HG02678 (cell line): ENCODE data around the gene ASIC2.

Experiments used
- ATAC-seq: cut with Tn5 transposase; IDR thresholded peaks from one replicate; pipeline ENCODE4 v1.9.1; 2021; ENCODE audit warnings: mild to moderate bottlenecking, moderate library complexity; ENCODE audit not compliant: unreplicated experiment

Gene ASIC2

GRCh38 chr17:33292981-33293867, at the start of gene ASIC2:
TSS of gene ASIC2 (minus strand) at chr17:33293295.
- no peak for ATAC-seq

DNA sequence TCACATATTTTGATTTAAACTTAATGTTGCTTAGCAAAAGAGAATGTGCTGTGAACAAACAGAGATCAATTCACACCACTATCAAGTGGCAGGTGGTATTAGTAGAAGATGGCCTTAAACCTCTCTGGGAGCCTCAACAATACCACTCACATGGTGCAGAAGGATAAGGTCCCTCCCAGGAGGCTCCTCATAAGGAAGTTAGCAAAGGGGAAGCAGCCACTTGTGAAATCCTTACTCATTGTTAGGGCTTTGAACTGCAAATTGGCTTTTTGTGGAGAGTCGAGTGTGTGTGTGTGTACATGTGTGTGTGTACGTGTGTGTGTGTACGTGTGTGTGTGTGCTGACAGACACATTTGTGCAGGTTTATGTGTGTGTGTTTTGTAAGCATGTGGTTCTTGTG, 48.9 kb upstream of the ASIC2 start:
- ATAC-seq, result no peak

GRCh38 chr17:33338242-33338641, 45.1 kb upstream of the ASIC2 start:
- ATAC-seq, result no peak

DNA sequence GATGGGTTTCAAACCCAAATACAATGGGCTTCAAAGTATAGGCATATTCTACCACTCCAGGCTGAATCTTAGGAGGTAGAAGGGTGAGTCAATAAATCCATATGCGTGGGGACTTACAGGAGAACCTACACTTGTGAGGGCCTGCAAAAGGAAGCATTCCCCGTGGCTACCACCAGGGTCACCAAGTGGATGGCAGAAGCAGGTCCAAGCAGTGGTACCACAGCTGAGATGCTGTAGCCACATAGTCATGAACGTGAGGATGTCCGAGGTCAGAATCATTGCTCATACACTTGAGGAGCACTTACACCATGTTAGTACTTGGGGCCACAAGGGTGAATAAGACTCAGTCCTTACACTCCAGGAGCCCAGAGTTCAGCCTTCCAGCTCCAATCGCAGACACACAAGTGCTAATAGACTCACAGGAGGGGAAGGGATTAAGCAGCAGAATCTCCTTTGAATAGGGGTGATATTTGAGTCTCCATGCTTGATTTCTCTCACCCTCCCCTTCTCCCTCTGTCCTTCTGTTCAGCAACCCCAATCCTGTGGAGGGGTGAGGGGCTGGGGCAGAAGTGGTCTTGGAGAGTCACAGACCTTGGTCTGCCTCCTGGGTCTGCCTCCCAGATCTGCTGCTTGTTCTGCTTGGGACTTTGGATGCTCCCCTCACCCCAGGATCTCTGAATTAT, 42.5 kb upstream of the ASIC2 start:
- ATAC-seq, result no peak

DNA sequence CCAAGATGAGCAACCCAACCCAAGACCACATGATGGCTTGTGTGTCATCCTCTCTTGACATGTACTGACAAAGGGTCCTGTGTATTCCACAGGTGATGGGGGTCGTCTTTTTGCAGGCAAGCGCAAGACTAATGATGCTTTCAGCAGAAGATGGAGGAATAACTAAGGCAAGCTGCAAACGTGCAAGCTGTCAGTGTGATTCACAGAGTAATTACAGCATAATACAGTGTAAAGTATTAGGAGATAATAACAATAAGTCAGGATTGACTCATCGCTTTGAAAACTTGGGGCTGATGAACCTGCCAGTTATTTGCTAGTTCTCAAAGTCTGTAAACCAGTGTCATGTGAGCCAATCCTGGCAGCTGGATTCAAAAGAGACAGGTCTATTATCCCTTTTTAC, 41.6 kb upstream of the ASIC2 start:
- ATAC-seq, result no peak

- ATAC-seq, result no peak
Measured at GRCh38 chr17:33330877-33331276, 37.8 kb upstream of the ASIC2 start.

GRCh38 chr17:33328129-33328528, 35.0 kb upstream of the ASIC2 start:
- ATAC-seq, result no peak

GRCh38 chr17:33324736-33325135, 31.6 kb upstream of the ASIC2 start:
- ATAC-seq, result no peak

- no peak for ATAC-seq
Measured at GRCh38 chr17:33322063-33322462, 29.0 kb upstream of the ASIC2 start.

DNA sequence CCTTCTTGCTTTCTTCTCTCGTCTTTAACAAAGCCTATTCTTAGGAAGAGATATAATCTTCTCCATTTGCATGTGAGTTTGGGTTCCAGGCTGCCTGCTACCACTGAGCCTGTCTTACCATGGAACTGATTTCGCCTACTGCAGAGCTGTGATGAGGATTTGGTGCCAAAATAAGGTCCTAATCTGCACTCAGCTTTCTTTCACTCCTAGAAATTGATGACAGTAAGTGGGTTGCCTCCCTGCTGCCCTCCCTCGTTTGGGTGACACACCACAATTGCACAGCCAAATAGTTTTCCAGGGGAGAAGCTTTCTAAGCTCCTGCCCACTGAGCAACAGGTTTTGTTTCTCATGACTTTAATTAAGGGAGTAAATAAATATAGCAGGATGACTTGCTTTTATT, 25.1 kb upstream of the ASIC2 start:
- ATAC-seq, result no peak

- no peak for ATAC-seq
Measured at GRCh38 chr17:33316746-33317145, 23.7 kb upstream of the ASIC2 start.

DNA sequence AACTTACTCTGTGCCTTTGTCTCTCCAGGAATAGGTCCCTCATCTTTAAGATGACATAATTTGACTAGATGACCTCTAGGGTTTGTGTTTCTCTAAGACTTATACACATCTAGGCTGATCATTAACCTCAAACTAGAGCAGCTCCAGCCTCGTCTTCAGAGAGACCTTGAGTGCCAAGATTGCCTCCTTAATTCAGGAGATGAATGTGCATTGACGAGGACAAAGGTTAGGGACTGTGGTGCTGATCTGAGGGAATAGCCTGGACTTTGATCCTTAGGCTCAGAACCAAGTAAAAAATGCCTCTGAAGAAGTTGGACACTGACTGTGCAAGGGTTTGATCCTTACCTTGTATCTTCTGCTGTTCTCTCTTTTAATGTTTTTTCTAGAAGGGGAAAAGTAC, 17.2 kb upstream of the ASIC2 start:
- ATAC-seq, result no peak

DNA sequence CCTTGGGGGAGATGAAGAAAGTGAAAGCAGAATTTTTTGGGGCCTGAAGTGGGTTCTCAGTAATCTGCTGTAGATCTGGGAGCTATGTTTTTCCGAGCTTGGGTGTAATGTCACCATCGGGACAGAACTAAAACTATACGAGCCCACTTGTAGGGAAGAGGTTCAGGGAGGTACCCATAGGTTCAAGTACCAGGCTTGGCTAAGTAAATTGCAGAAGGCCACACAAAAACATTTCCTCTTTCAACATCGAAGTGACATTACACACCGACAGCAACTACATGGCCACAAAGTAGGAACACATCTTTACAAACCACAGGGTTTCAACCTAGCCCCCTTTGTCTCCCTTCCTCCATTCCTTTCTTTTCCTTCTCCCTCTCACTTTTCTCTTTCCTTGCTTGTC, 10.2 kb upstream of the ASIC2 start:
- no peak for ATAC-seq

DNA sequence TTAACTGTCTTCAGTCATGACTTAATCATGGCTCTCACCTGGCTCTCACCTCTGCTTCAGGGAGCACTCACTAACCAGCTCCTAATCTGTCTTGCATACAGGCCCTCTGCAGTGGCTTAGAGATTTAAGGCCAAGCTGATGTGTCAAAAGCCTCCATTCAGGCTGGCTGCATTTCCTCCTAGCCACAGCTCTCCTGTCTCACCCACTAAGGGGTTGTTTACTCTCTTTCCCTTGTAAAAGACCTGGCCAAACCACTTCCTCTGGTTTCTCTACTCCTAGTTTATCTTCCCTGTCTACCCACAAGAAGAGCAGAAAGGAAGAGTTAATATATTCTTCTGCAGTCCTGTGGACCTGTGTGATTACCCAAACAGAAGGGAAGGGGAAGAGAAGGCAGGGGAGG, 9.3 kb upstream of the ASIC2 start:
- ATAC-seq, result no peak

DNA sequence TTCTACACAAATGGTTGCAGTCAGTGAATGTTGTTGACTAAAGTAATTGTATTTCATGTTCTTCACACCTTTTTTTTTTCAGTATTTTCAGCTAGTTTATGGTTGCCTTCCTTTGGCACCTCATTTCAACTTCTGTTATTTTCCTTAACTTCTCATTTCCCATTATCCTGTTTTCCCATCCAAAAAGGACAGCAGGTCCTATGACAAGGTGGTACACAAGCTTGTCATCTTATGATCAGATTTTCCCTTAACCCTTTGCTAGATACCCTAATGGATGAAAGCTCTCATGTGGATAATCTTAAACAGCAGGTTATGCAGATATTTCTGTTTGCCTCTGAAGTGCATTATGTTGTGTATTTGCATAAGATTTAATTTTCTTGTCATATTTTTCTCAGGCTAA, 7.1 kb upstream of the ASIC2 start:
- no peak for ATAC-seq

DNA sequence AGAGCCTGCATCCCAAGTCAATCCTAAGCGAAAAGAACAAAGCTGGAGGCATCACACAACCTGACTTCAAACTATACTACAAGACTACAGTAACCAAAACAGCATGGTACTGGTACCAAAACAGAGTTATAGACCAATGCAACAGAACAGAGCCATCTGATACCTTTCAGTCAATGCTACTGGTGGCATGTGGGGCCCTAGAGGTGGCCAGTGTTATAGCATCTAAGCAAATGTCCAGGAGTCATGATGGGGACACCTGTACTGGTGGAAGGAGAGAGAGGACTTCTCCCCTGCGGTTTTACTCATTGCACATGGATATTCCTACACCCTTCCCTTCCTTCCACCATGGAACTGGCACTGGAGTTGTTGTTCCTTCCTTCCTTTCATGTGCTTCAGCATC, 6.0 kb upstream of the ASIC2 start:
- no peak for ATAC-seq

- no peak for ATAC-seq
Measured at GRCh38 chr17:33297643-33298042, 4.5 kb upstream of the ASIC2 start.

GRCh38 chr17:33294994-33295393, 1.9 kb upstream of the ASIC2 start:
- ATAC-seq, result no peak

- no peak for ATAC-seq
Measured at GRCh38 chr17:33292201-33292980, 704 bp downstream of the ASIC2 start.

DNA sequence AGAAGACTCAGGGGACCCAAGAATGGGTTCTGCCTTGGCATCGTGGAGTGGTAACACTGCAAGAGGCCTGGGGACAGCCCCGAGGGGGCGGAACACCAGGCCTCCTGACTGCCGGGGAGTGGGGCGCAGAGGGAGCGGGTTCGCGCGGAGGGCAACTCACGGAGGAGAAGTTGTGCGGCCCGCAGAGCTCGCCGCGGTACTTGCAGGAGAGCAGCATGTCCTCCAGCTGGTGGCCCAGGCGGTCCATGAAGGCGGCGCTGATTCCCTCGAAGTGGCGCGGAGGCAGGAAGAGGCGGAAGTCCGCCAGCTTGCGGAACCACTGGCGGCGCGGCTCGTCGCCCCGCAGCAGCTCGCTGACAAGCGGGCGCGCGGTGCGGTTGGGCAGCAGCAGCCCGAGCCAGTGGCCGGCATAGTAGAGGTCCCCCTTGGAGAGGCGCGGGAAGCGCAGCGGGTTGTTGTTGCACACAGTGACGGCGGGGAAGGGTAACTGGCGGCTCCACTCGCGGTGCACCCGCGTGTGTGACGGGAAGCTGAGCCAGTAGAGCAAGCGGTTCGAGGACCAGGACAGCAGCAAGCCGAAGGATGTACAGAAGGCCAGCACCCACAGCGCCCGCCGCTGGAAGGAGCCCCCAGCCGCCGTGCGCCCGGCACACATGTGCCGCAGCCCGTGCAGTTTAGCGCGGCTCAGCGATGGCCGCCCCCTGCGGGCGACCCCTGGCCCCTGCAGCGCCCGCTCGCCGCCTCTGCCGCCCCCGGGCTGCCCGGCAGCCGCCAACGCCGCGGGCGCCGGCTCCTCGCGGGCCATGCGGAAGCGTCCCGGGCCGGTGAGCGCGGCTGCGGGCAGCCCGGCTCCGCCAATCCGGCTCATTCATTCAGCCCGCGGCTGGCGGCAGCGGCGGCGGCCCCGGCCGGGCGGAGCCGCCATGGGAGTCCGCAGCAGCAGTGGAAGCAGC, 1.6 kb downstream of the ASIC2 start:
- ATAC-seq, result no peak

DNA sequence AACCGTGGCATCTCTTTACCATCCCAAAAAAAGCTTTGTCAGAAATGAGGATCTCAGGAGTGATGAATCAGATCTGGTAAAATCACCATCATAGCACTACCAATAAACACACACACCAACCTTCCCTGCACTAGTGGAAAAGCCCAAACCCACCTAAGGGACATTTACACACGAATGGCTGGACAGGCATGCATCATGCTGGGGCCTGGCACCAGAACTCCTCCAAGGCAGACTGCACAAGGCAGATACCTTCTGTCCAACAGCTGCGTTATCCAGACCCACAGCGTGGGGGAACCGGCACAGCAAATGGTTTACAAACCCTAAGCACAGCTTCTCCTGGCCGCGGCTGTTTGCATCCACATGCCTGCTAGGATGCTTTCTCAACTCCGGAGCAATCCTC, 2.8 kb downstream of the ASIC2 start:
- ATAC-seq, result no peak
